ENCODE results near the gene B4GALT2. TPM values are rescaled to one million over a fixed set of nuclear protein-coding genes. Genes with fewer than 3 reads are reported as not detected.

Gene B4GALT2
- total RNA-seq, 1 experiment from 2014 or later: 81.8 TPM

DNA sequence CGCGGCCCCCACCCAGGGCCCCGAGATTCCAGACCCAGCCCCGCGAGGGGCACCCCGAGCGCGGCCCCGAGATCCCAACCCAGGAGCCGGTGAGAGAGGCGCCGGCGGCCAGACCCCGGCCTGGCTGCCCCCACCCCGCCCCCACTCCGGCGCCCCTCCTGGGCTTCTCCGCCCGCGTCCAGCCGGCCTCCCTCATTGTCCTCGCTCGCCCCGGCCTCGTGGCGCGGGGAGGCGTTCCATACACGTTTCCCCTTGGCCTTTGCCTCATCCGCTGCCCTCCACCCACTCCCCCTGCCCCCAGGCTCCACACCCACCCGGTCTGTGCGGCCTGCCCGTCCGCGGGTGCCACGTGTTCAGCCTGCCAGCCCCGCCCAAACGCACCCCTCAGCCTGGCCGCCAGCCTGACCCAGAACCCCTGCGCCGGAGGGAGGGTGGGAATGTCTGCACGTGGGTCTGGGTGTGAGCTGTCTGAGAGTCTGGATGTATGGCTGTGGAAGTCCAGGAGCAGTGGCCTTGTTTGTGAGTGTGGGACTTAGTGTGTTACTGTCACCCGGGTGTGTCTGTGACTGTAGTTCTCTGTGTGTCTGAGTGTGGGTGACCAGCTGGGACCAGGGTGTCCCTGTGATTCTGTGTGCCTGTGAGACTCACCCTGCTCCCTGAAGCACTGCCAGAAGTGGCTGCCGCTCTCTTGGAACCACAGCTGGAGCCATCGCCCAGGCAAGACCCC is 681 bp downstream of the B4GALT2 start:
- Histone ChIP-seq H3K27ac (peak overlapping the region; percentile 65), H3K27me3 (replicated peaks) (no peaks in the 10 kb centered on the region), H3K4me3 (peak overlapping the region; percentile 59), H3K4me1 (replicated peaks) (peaks cover 40% of the 10 kb centered on the region), H3K9me3 (replicated peaks) (no peaks in the 10 kb centered on the region), H3K36me3 (peaks cover 75% of the 10 kb centered on the region)
- DNase-seq (ENCODE audit: low read depth in 1 of 2, low spot score in 2 of 2): peak; percentile 46 to 68

DNA sequence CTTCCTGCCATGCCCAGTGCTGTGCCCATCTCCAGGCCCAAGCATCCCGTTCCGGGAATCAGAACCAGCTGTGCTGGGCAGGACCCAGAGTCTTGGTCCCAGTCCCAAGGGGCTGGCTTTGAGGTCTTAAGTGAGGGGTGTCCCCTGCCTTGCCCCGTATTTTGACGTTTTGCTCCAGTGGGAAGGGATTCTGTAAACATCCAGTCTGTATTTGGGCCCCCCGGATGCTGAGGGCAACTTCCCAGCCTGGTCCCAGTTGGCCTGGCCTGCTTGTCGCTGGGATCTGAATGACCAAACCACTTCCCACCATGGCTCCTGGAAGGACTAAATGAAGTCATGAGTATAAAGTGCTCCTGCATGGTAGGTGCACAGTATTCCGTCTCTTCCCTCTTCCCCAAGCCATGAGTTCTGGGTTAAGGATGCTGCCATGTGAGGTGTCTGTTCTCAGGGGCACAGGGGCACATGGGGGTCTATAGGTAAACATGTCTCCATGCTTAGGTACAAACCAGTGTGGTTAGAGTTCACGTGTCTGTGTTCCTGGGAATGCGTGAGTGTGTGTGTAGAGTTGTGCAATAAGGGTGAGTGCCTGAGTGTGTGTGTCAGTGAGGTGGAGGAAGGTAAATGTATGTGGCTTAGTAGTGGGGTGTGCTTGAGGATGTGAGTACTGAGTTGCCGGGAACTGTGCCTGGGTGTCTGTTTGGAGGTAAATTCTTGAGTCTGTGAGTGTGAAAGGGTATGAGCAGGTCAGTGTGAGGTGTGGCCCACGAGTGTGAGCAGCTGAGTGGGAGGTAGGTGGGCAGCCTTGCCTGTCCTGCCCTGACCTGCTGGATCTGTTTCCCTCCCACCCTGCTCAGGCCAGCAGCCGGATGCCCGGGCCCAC is 1.5 kb downstream of the B4GALT2 start:
- no peaks in the 10 kb centered on the region for H3K9me3 ChIP-seq (replicated peaks)
- peaks cover 39% of the 10 kb centered on the region for H3K4me1 ChIP-seq (replicated peaks)
- H3K27ac ChIP-seq: peak overlapping the region; percentile 65; the same call in 1 of the 2 replicates
- no peak for DNase-seq (ENCODE audit: low read depth in 1 of 2, low spot score in 2 of 2)
- peaks cover 73% of the 10 kb centered on the region for H3K36me3 ChIP-seq
- no peaks in the 10 kb centered on the region for H3K27me3 ChIP-seq (replicated peaks)
- H3K4me3 ChIP-seq: peak overlapping the region; percentile 59

DNA sequence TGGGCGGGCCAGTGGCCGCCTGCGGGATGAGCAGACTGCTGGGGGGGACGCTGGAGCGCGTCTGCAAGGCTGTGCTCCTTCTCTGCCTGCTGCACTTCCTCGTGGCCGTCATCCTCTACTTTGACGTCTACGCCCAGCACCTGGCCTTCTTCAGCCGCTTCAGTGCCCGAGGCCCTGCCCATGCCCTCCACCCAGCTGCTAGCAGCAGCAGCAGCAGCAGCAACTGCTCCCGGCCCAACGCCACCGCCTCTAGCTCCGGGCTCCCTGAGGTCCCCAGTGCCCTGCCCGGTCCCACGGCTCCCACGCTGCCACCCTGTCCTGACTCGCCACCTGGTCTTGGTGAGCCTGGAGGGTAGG is 2.1 kb downstream of the B4GALT2 start:
- Histone ChIP-seq H3K27me3 (replicated peaks) (no peaks in the 10 kb centered on the region), H3K36me3 (peaks cover 75% of the 10 kb centered on the region), H3K4me1 (replicated peaks) (peaks cover 33% of the 10 kb centered on the region), H3K27ac (no peak overlapping the region), H3K4me3 (no peak overlapping the region), H3K9me3 (replicated peaks) (no peaks in the 10 kb centered on the region)
- DNase-seq (ENCODE audit: low read depth in 1 of 2, low spot score in 2 of 2): no peak

DNA sequence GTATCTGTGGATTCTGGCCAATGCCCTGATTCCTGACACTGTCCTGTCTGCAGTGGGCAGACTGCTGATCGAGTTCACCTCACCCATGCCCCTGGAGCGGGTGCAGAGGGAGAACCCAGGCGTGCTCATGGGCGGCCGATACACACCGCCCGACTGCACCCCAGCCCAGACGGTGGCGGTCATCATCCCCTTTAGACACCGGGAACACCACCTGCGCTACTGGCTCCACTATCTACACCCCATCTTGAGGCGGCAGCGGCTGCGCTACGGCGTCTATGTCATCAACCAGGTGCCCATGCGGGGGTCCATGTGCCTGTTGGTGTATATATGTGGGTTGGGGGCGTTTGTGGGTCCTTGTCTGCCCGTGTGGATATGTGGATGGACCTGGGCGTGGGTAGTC is 2.6 kb downstream of the B4GALT2 start:
- no peak for DNase-seq (ENCODE audit: low read depth in 1 of 2, low spot score in 2 of 2)
- H3K9me3 ChIP-seq (replicated peaks): no peaks in the 10 kb centered on the region

DNA sequence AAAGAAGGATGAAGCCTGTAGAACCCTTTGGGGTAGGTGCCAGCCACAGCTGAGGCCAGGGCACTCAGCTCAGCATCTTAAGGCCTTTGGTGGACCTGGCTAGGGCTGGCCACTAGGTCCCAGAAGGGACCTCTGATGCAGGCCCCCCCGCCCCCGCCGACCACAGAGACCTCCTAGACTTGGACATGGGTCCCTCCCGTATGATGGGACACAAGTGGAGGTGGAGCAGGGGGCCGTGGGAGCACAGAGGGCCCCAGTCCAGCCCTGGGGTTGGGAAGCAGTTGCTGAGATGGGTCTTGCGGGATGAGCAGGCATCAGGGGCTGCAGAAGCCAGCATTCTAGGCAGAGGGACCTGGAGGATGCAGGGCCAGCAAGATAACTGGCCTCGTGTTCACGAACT is 3.2 kb downstream of the B4GALT2 start:
- DNase-seq (ENCODE audit: low read depth in 1 of 2, low spot score in 2 of 2): no peak
- no peaks in the 10 kb centered on the region for H3K27me3 ChIP-seq (replicated peaks)
- no peak overlapping the region for H3K27ac ChIP-seq
- no peak overlapping the region for H3K4me3 ChIP-seq
- peaks cover 69% of the 10 kb centered on the region for H3K36me3 ChIP-seq
- peaks cover 27% of the 10 kb centered on the region for H3K4me1 ChIP-seq (replicated peaks)
- no peaks in the 10 kb centered on the region for H3K9me3 ChIP-seq (replicated peaks)

More for the DNA sequence above, 2.6 kb downstream of the B4GALT2 start:
- H3K4me1 ChIP-seq (replicated peaks): peaks cover 28% of the 10 kb centered on the region
- H3K36me3 ChIP-seq: peaks cover 75% of the 10 kb centered on the region
- no peaks in the 10 kb centered on the region for H3K27me3 ChIP-seq (replicated peaks)
- H3K27ac ChIP-seq: no peak overlapping the region
- no peak overlapping the region for H3K4me3 ChIP-seq

DNA sequence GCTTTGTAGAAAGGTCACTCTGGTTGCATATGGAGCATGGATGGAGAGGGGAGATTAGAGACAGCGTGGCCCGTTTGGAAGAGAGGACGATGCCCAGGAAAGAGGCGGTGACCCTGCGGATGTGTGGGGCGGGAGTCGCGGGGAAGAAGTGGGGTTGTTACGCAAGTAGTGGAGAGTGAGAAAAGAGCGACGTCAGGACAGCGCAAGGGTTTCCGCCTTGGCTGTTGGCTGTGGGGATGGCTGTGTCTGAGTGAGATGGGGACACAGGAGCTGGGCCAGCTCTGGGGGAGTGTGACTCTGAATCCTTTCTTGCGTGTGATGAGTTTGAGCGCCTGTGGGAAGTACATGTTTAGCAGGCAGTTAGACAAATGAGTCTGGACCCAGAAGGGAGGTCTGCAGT is 3.8 kb downstream of the B4GALT2 start:
- Histone ChIP-seq H3K36me3 (peaks cover 64% of the 10 kb centered on the region), H3K4me1 (replicated peaks) (peaks cover 21% of the 10 kb centered on the region), H3K27ac (no peak overlapping the region), H3K27me3 (replicated peaks) (no peaks in the 10 kb centered on the region), H3K4me3 (no peak overlapping the region), H3K9me3 (replicated peaks) (no peaks in the 10 kb centered on the region)
- DNase-seq (ENCODE audit: low read depth in 1 of 2, low spot score in 2 of 2): no peak

DNA sequence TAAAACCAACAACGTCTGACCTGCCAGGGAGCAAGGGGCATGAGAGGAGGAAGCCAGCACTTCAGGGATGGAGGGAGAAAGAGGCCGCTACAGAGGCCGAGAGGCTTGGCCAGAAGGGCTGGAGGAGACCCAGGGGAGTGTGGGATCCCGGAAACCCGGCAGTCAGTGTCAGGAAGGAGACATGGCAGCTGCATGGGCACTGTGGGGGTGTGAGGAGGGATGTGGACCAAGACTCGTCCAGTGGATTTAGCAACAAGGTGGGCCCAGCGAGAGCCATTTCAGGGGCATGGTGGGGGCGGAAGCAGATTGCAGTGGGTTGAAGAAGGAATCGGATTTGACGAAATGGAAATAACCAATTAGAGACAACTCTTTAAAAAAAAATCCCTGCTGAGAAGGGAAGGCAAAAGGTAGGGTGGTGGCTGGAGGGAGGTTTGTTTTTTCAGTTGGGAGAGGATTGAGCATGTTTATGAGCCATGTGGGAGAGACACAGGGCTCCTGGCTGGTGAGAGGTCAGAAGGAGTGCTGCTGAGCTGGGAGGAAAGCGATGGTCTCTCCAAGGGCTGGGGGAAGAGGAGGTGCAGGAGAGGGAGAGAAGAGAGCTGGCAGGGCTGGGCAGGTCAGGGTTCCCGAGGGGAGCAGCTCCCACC is 4.4 kb downstream of the B4GALT2 start:
- peaks cover 58% of the 10 kb centered on the region for H3K36me3 ChIP-seq
- no peak overlapping the region for H3K27ac ChIP-seq
- no peak for DNase-seq (ENCODE audit: low read depth in 1 of 2, low spot score in 2 of 2)
- no peaks in the 10 kb centered on the region for H3K9me3 ChIP-seq (replicated peaks)
- peaks cover 16% of the 10 kb centered on the region for H3K4me1 ChIP-seq (replicated peaks)
- no peak overlapping the region for H3K4me3 ChIP-seq
- no peaks in the 10 kb centered on the region for H3K27me3 ChIP-seq (replicated peaks)

DNA sequence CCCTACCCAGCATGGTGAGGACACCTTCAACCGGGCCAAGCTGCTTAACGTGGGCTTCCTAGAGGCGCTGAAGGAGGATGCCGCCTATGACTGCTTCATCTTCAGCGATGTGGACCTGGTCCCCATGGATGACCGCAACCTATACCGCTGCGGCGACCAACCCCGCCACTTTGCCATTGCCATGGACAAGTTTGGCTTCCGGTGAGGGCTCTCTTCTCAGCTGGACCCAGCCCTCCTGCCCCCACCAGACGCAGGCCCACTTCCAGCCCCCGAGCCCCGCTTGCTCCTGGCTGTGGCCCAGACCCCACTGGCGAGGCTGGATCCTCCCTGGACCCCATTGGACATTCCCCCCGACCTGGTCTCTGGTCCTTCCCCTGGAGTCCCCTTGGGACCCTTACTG is 5.8 kb downstream of the B4GALT2 start:
- no peak for DNase-seq (ENCODE audit: low read depth in 1 of 2, low spot score in 2 of 2)
- Histone ChIP-seq H3K36me3 (peaks cover 53% of the 10 kb centered on the region), H3K27me3 (replicated peaks) (no peaks in the 10 kb centered on the region), H3K27ac (no peak overlapping the region), H3K4me1 (replicated peaks) (peaks cover 8% of the 10 kb centered on the region), H3K9me3 (replicated peaks) (no peaks in the 10 kb centered on the region), H3K4me3 (no peak overlapping the region)

DNA sequence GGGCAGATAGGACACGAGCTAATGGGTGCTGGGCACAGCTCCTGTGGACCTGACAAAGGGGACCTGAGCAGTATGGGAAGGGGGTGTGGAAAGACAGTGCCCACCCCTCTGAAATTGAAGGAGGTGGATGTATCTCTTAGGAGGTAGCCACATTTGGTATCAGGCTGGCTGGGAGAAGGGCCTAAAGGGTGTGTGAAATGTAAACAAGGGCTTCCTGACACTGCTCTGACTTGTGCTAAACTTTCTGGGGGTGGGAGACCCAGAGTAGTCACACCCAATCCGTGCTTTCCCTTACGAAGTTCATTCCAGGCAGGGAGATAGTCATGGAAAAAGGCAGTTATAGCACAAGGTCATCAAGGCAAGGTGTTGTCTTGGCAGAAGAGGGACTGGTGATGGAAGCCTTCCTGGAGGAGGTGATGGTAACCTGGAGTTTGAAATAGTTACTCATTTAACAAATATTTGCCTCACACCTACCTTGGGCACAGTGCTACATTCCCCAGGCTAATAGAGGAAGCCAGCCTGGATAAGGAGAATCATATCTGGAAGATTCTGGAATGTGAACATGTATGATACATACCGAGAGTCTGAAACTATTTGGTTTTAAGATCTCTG is 7.1 kb downstream of the B4GALT2 start:
- Histone ChIP-seq H3K9me3 (replicated peaks) (no peaks in the 10 kb centered on the region), H3K36me3 (peaks cover 41% of the 10 kb centered on the region), H3K4me3 (no peak overlapping the region), H3K27ac (no peak overlapping the region), H3K4me1 (replicated peaks) (peaks cover 5% of the 10 kb centered on the region), H3K27me3 (replicated peaks) (no peaks in the 10 kb centered on the region)
- DNase-seq (ENCODE audit: low read depth in 1 of 2, low spot score in 2 of 2): no peak

DNA sequence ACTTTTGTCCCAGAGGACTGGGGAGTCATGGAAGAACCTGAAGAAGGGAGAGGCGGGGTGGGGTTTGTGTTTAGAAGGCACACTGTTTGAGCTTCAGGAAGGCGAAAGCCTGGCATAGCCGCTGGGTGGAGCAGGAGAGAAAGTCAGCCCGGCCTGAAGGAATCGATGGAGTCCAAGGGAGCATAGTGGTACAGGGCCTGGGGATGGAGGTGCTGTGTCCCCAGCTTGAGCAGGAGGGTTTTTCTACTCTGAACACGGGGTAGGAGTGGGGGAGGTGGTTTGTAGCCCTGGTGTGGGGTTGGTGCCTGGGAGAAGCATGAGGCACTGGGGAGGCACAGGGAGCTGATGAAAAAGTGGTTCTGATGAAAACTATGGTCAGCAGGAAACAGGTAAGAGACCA is 7.7 kb downstream of the B4GALT2 start:
- DNase-seq (ENCODE audit: low read depth in 1 of 2, low spot score in 2 of 2): no peak
- no peak overlapping the region for H3K27ac ChIP-seq
- H3K9me3 ChIP-seq (replicated peaks): no peaks in the 10 kb centered on the region
- H3K36me3 ChIP-seq: peaks cover 36% of the 10 kb centered on the region
- no peak overlapping the region for H3K4me3 ChIP-seq
- H3K4me1 ChIP-seq (replicated peaks): peaks cover 8% of the 10 kb centered on the region
- H3K27me3 ChIP-seq (replicated peaks): no peaks in the 10 kb centered on the region

DNA sequence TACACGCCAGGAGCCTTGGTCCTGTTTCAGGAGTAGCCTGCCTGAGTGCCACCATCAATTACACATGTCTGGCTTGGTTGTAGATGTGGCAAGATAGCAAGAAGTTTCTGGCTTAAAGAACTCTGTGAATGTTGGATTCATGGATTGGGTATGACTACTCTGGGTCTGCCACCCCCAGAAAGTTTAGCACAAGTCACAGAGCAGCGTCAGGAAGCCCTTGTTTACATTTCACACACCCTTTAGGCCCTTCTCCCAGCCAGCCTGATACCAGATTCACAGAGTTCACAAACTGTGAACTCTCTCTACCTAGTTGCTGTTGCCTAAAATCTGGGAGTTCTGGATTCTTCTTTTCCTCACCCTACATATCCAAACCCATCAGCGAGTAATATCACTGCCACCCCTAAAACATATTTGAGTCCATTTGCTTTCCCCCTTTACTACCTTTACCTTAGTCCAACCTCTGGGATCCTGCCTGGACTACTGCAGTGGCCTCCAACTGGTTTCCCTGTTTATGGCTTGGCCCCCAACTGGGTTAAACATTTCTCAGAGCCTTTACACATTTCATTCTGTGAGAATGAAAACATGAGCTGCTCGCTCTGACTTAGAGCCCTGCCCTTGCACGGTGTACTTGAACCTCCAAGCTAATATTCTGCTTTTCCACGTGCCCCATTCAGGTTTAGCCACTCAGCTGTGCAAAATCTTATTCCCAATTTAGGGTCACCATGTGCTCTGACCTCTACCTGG is 8.3 kb downstream of the B4GALT2 start:
- DNase-seq (ENCODE audit: low read depth in 1 of 2, low spot score in 2 of 2): no peak
- Histone ChIP-seq H3K36me3 (peaks cover 30% of the 10 kb centered on the region), H3K27ac (no peak overlapping the region), H3K27me3 (replicated peaks) (no peaks in the 10 kb centered on the region), H3K4me3 (no peak overlapping the region), H3K9me3 (replicated peaks) (no peaks in the 10 kb centered on the region), H3K4me1 (replicated peaks) (peaks cover 8% of the 10 kb centered on the region)

DNA sequence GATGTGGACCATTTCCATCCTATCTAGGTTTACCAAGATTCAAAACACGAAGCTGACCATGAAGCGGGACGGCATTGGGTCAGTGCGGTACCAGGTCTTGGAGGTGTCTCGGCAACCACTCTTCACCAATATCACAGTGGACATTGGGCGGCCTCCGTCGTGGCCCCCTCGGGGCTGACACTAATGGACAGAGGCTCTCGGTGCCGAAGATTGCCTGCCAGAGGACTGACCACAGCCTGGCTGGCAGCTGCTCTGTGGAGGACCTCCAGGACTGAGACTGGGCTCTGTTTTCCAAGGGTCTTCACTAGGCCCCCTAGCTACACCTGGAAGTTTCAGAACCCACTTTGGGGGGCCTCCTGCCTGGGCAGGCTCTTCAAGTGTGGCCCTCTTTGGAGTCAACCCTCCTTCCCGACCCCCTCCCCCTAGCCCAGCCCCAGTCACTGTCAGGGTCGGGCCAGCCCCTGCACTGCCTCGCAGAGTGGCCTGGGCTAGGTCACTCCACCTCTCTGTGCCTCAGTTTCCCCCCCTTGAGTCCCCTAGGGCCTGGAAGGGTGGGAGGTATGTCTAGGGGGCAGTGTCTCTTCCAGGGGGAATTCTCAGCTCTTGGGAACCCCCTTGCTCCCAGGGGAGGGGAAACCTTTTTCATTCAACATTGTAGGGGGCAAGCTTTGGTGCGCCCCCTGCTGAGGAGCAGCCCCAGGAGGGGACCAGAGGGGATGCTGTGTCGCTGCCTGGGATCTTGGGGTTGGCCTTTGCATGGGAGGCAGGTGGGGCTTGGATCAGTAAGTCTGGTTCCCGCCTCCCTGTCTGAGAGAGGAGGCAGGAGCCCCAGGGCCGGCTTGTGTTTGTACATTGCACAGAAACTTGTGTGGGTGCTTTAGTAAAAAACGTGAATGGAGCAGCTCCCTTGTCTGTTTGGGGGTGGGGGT is 11.5 kb downstream of the B4GALT2 start:
- DNase-seq (ENCODE audit: low read depth in 1 of 2, low spot score in 2 of 2): no peak
- peak overlapping the region; percentile 47 for H3K4me3 ChIP-seq
- peak overlapping the region; percentile 34 for H3K27ac ChIP-seq
- no peaks in the 10 kb centered on the region for H3K27me3 ChIP-seq (replicated peaks)
- no peaks in the 10 kb centered on the region for H3K9me3 ChIP-seq (replicated peaks)
- H3K36me3 ChIP-seq: peaks cover 11% of the 10 kb centered on the region; the same call in 1 of the 2 replicates
- H3K4me1 ChIP-seq (replicated peaks): peaks cover 8% of the 10 kb centered on the region
